NCI-H2196 treated with DMSO at 0.1 percent for 48 hours (cell line): Measurements from ENCODE around the gene CNRIP1.
A peak's percentile ranks its signal among the peaks of the same experiment; 100 is the strongest.
"Not testable (repeated sequence)": the region's sequence is repeated elsewhere in the genome, so short reads cannot be mapped to it uniquely, and the experiment has no call there.

ENCODE experiments used
- DNase-seq: peaks from one replicate; lab custom pipeline; 2025; ENCODE audit not compliant: unreplicated experiment; lab: John Stamatoyannopoulos, UW

CNRIP1 gene, protein sequence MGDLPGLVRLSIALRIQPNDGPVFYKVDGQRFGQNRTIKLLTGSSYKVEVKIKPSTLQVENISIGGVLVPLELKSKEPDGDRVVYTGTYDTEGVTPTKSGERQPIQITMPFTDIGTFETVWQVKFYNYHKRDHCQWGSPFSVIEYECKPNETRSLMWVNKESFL

DNA sequence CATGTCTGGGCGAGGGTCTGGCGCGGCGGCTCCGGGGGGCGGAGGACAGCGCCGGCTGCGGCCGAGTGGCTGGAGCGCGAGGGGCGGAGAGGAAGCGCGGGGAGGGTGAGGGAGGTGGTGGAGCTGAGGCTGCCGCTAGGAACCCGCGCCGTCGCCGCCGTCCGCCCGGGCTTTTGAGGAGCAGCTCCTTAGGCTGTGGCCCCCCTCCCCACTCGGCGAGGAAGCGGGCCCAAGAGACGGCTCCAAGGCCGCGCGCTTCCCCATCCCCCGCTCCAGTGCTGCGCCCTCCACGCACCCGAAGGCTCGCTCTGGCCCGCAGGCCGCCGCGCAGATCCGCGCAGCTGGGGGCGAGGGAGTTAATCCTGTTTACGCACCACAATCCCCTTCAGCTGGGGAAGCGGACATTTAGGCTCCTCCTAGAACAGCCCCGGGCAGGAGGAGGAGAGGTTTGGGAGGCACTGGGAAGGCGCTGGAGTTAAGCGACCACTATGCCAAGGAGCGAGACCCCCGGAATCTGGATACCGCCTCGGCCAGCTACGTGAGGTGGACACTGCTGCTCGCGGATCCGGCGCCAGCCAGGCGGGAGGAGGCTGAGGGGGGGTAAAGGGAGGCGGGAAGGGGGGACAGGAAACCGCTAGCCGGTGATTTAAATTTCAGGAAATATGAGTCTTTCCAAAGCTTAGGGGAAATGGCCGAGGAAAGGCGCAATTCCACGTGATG lies at the start of gene CNRIP1:
Gene CNRIP1, minus strand, starts transcription at position 552 of the 720 bp plus-strand sequence. Its CDS starts 549 bp downstream, at position 3.
- peak; percentile 10 for DNase-seq

DNA sequence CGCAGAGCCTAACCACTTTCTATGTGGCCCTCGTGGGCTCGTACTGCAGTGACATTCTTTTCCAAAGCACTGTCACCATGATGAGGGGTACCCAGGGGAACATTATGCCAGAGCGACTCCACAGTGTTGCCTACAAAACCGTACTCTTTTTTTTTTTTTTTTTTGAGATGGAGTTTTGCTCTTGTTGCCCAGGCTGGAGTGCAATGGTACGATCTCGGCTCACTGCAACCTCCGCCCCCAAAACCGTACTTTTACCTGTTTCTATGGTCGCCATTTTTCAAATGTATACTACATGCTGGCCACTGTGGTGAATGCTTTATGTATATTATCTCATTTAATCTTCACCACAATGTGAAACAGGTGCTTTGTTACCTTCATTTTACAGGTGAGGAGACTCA lies 49.6 kb upstream of the CNRIP1 start:
- DNase-seq: no peak

DNA sequence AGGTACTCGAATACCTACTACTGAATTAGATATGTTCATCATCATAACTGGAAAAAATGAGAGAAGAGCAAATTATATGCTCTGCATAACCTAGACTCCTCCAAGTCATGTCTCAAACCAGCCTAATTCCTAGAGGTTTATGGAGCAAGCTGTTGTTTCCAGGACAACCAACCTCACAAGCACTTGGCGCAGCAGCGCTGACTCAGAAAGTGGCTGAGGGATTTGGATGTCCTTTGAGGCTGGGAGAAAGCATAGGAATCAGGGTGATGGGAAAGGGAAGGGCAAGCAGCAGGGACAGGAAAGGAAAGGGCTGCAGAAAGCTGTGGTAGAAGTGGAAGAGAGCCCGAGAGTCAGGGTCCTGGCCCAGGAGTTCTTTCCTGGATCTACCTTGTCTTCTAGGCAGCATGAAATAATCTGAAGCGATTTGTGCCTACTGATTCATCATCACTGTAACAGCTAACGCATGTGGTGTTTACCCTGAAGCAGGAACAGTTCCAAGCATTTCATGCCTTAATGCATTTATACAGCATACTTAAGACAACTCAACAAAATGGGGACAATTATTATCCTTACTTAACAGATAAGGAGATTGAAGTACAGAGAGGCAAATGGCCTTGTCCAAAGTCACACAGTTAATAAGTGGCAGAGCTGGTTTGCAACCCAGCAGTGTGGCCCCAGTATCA lies 49.0 kb upstream of the CNRIP1 start:
- no peak for DNase-seq

DNA sequence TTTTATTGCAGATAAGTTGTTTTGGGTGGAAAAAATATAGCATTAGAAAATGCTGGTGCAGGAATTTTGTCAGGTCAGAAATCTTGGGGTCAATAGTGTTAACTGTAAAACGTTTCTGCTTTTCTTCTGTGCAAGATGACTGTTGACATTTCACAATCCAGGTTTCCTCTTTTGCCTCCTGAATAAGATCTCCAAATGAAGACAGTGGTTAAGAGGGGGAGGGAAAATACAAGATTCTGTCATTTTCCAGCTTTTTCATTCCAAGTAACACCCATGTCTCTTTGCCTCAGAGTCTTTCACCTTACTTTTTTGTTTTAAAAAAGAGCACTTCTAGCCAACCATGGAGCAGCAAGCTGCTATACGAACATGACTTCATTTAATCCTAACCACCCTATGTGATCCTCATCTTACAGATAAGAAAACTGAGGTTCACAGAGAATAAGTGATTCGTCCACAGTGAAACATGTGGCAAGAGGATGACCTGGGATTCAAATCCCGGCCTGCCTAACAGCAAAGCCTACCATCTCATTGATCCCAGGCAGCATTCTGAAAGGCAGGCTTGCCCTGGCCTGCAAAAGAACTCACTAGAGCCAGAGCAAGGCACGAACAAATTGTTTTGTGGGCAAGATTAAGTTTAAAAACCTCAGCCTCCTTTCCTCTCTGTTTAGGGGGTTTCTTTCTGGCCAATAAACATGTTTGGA lies 48.4 kb upstream of the CNRIP1 start:
- no peak for DNase-seq

DNA sequence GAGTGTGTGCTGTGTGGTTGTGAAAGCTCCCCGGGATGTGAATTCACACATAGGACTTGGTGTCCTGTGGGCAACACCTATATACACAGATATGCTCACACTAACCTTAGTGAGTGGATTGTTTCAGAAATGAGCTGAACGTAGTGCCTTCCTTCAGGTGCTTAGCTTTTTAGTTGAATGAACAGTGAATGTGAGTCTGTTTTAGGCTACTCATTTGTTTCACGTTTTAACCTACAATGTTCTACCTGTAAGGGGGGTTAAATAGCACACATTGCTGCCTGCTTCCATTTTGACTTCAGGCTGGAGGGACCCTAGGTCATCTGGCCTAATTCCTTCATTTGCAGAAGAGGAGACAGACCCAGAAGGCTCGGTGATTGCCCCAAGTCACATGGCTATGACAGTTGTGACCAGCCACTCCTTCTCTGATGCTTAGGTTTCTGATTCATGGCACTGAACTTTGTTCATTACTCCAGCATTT lies 46.4 kb upstream of the CNRIP1 start:
- DNase-seq: no peak

DNA sequence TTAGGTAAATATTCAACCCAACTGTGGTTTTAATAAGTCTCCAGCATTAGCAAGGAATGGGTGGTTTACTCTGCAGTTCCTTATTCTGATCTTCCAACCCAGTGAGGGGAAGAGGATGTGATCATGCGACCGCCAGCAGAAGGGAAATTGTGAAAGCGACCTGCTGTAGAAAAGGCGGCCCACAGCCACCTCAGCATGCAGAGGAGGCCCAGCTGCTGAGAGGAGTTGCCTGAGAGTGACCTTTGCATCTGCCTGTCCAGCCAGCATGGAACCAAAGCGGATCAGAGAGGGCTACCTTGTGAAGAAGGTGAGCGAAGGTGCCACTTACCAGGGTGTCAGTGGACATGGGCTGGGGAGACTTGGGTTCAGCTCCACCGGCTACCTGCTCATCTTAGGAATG lies 45.3 kb upstream of the CNRIP1 start, which contains the start of gene PLEK:
Gene PLEK, plus strand, starts transcription at position 196 of the 400 bp plus-strand sequence. Its CDS starts 70 bp downstream, at position 266.
- no peak for DNase-seq

DNA sequence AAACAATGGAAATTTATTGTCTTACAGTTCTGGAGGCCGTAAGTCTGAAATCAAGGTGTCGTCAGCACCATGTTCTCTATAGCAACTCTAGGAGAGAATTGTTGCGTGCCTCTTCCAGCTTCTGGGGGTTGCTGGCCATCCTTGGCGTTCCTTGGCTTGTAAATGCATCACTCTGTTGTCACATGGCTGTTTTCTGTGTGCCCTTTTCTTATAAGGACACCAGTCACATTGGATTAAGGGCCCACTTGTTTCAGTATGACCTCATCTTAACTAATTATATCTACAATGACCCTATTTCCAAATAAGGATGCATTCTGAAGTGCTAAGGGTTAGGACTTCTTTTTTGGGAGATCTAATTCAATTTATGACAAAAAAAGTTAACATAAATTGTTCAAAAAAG lies 44.0 kb upstream of the CNRIP1 start:
- no peak for DNase-seq

DNA sequence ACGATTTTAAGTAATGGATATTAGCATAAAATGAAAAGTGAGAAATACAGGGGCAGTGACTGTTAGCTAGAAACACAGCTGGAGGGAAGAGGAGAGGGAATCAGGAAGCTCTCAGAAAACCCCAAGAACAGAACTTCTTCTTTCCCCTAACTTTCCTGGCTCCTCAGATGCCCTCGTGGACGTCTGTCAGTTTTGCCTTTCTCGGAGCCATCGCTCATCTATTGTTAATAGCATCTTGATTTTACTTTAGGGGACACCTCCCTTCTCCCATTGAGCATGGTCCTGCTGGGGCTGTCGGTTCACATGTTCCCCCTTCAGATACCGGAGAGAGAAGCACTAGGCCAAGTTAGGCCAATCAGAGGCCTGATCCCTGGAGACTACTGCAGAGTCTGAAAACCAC lies 43.0 kb upstream of the CNRIP1 start:
- DNase-seq: no peak

DNA sequence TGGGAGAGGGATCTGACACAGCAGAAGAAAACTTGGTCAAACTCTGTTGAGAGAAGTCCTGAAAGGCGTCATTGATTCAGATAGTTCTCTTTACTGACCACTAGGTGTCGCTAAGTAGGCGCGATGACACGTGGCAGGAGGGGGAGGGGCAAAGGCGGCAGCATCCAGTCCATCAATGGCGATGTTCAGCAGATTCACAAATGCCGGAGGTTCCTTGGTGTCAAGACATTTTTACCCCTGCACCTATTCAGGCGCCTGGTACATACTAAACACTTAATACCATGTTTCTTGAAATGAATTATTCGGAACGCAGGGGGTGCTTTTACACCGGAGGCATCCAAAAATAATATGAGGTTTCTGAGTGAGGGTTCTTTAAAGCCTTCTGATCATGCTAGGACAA lies 42.3 kb upstream of the CNRIP1 start:
- peak; percentile 20 for DNase-seq

DNA sequence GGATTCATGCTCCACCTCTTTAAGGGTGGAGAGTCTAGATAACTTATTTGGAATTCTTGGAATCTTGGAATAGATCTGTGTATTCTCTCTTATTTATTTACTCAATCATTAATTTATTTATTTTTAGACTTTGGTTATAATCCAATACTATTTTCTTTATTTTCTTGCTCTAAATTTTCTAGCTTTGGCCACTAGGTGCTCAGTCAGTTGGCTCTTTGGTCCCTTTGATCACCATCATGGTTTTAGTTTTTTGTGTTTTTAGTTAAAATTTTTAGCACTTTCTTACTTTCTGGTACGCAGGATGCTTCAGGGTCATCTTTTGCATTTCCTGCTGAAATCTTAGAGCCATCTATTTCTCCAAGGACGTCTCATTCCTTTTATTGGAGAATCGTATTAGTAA lies 40.1 kb upstream of the CNRIP1 start:
- DNase-seq: no peak

DNA sequence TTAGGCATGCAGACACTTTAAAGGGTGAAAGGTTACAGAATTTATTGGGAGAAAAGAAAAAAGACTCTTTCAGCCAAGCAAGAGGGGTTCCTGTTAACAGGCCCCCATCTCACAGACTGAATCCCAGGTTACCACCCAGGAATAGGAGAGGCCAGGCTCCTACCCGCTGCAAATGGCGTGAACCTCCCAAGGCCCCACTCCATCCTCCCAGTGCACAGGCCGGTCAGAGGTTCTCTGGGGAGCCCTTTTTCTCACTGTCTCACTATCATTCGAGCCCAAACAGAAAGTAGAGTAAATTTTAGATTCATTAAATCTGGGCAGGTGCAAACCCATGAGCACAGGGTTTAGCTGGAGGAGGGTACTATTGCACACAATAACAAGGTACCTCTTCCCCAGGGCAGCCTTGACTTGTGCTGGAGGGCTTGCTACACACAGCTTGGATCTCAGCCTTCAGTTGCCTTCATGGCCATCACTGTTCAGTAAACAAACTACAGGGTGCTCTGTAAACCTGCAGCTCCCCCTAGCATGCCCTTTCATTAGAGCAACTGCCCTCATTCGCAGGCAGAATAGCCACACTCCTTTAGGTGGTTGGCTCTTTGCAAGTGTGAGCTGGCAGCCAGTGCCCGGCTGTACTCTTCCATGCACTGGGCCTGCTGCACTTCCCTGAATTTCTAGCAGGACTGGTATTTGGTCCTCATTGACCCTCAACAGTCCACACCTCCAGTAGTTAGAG lies 38.0 kb upstream of the CNRIP1 start:
- DNase-seq: no peak

DNA sequence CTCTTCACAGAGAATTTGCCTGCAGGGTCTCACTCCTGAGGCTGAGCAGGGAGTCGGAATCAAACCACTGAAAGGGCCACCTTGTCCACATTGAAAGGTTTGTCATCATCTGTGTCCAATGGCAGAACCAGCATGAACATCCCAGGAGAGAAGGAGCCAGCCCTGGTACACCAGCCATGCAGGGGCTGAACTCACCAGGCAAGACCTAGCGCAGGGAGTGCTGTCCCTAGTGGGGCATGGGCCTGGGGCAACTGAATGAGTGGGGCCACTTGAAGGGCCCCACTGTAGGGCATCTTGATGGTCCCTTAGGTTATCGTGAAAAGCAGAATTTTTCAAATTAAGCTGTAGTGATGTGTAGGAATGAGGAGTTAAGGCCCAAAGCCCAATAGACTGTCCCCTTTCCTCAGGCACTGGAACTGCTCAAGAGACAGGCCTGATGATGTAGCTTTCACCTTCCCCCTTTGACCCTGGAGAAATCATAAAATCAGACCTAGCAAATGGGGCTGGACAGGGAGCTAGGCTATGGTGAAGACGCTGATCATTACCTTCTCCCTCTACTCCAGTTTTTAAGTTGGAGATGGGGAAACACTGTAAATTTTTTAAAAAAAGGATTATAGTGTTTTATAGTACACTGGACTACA lies 37.0 kb upstream of the CNRIP1 start:
- no peak for DNase-seq

DNA sequence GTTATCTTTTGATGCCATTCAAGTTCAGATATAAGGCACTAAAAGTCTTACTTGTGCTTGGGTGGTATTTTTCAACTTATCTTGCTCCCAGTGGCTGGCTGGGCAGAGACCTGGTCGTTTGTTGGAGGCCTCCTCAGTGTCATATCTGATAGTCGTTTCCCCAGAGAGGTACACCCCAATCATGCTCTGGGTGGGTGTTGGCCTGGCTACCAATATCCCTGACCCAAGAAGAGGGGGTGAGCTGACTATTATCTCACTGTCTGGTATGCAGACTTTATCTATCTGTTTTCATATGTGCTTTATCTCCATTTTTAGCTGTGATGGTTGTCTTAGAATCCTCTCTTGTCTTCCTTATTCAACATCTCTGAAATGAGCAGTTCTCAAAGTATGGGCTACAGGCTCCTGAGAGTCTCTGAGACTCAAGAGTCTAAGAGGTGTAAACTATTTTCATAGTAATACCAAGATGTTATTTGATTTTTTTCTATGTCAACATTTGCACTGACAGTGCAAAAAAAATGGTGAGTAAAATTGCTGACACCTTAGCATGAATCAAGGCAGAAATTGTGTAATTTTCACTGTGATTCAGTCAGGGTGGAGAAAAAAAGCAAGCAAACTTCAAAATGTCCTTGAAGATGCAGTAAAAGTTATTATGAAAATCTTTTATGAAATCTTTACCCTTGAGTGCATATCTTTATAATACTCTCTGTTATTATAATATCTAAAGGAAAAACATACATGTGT lies 33.1 kb upstream of the CNRIP1 start:
- no peak for DNase-seq

DNA sequence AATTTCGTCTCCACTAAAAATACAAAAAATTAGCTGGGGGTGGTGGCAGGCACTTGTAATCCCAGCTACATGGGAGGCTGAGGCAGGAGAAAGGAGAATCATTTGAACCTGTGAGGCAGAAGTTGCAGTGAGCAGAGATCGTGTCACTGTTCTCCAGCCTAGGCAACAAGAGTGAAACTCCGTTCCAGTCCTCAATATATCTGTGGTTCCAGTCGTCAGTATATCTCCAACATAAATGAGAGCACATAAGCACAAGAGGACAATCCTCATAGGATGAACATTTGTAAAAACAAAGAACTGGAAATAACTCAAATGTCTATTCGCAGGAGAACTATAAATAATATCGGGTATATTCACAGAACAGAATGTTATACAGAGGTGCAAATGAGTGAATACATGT lies 32.2 kb upstream of the CNRIP1 start:
- no peak for DNase-seq

DNA sequence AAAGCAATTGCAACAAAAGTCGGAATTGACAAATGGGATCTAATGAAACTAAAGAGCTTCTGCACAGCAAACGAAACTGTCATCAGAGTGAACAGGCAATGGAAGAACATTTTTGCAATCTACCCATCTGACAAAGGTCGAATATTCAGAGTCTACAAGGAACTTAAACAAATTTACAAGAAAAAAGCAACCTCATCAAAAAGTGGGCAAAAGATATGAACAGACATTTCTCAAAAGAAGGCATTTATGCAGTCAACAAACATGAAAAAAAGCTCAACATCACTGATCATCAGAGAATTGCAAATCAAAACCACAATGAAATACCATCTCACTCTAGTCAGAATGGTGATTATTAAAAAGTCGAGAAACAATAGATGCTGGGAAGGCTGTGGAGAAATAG lies 29.3 kb upstream of the CNRIP1 start:
- not testable (repeated sequence) for DNase-seq

DNA sequence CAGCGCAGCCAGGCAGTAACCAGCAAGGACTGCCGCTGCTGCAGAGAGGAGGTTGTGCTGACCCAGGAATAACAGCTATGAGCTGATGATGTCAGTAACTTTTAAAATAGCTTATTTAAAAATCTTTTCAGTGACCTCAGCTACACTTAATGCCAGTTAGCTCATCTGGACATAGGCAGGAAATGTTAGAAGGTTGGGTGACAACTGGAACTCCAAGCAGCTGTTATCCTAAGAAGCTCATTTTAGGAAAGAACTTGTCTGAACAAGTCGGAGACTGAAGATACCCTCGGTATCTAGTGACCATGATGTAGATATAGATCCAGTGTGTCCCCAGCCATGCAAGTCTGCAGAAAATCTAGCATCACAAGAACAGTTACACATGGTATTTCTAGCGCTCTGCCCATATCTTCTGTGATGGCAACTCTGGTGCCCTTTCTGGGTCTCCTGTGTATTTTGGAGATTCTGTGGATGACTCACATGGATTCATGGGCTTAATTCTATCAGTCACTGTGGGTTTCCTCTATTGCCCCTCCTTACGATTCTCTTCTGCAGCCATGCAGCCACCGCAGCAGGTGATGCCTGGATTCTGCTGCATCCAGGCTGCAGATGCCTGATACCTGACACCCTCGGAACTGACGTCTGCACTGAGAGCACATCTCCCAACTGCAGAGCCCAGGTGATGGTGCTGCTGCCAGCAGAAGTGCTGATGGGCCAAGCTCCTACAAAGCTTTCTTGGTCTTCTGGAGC lies 25.6 kb upstream of the CNRIP1 start:
- no peak for DNase-seq

DNA sequence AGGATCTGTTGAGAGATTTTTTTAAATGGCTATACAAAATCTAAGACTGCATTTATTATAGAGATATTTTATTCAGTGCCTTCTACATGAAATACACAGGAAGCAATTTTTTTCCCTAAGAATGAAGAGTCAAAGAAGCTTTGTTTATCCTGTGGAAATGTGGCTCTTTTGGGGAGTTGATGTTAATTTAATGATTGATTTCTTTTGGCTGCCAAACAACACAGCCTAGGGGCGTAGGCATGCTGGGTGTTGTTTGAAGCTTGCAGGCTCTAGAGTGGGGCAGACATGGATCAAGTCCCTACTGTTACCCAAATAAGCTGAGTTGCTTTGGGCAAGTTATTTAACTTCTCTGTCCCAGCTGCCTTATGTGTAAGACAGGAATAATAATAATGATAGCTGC lies 24.3 kb upstream of the CNRIP1 start:
- DNase-seq: no peak

DNA sequence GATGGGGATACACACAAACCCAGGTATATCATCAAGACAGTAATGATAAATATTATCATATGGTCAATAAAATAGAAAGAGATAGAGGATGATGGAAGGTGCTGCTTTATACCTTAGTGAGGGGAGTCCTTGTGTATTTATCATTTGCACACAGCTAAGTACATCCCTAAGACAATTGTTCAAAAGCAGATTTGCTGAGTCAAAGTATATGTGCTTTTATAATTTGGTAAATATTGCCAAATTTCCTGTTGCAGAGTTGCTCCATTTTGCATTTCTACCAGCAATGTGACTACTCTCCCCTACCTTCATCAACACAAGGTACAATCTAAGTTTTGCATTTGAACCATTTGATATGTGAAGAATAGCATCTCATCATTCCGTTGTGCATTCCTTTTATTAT lies 22.7 kb upstream of the CNRIP1 start:
- DNase-seq: no peak

DNA sequence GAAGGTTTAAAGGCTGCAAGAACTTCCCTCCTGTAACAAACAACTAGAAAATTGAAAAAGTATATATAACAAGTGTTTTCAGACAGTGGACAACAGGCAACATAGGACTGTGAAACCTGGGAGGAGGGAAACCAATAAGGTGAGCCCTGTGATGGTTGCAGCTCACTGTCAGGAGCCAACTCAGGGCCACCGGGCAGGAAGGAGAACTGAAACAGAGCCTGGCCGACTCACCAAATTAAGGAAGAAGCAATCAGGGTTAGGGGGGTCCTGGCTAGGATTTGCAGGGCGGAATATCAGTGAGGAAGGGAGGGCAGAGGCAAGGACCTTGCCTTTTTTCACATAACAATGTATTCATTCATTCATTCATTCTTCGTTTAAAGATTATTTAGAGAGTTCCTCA lies 21.8 kb upstream of the CNRIP1 start:
- no peak for DNase-seq
